Lung (tissue), 12 donors: Measurements from ENCODE around the gene RPRD1B. TPM values are rescaled to one million over a fixed set of nuclear protein-coding genes. Genes with fewer than 3 reads are reported as not detected.

Source experiments
- ATAC-seq: fragments of 200-7000 bp; cut with Tn5 transposase; one replicate; pipeline ENCODE4 v1.9.1; 2020; ENCODE audit warnings: moderate number of reproducible peaks; ENCODE audit not compliant: insufficient read depth, low FRiP score
- DNase-seq, 3 donors: peaks; one replicate each; pipeline ENCODE4 v3.0.0-alpha.2; 2013 to 2017
- H3K27ac ChIP-seq, 2 donors: one replicate each; pipeline ENCODE4 v1.5.1; 2013; ENCODE audit warnings: mild to moderate bottlenecking in 2 of 2, moderate library complexity in 2 of 2, control low read depth in 1 of 2, inconsistent platforms in 1 of 2, low read depth in 1 of 2, low read length in 1 of 2
- H3K27me3 ChIP-seq, 3 donors: one replicate each; pipeline ENCODE4 v1.5.1; 2013; ENCODE audit warnings: low read length in 2 of 3; ENCODE audit not compliant: control insufficient read depth in 3 of 3, insufficient read depth in 3 of 3
- H3K36me3 ChIP-seq, 4 donors: one replicate each; pipeline ENCODE4 v1.5.1; 2013; ENCODE audit warnings: low read length in 4 of 4, mild to moderate bottlenecking in 1 of 4, moderate library complexity in 1 of 4; ENCODE audit not compliant: control insufficient read depth in 4 of 4, insufficient read depth in 4 of 4
- H3K4me1 ChIP-seq, 5 donors: one replicate each; pipeline ENCODE4 v1.5.1; 2013; ENCODE audit warnings: low read length in 5 of 5, mild to moderate bottlenecking in 2 of 5, moderate library complexity in 1 of 5; ENCODE audit not compliant: control insufficient read depth in 5 of 5, insufficient read depth in 5 of 5
- H3K4me3 ChIP-seq: one replicate; pipeline ENCODE4 v1.5.1; 2013; ENCODE audit warnings: mild to moderate bottlenecking, control low read depth, moderate library complexity
- H3K9ac ChIP-seq, 2 donors: one replicate each; pipeline ENCODE4 v1.5.1; 2013; ENCODE audit warnings: low read length in 2 of 2, control low read depth in 1 of 2; ENCODE audit not compliant: insufficient read depth in 1 of 2
- H3K9me3 ChIP-seq, 4 donors: one replicate each; pipeline ENCODE4 v1.5.1; 2013; ENCODE audit warnings: low read length in 3 of 4, mild to moderate bottlenecking in 1 of 4, moderate library complexity in 1 of 4; ENCODE audit not compliant: control insufficient read depth in 4 of 4, insufficient read depth in 3 of 4
- CTCF ChIP-seq: IDR thresholded peaks from 2 replicates; pipeline ENCODE4 v1.5.1; 2012; ENCODE audit warnings: mild to moderate bottlenecking; ENCODE audit errors: control extremely low read depth, extremely low read depth
- WGBS, 2 donors: extraction: QIAGEN DNeasy Blood & Tissue Kit; methylation state at CpG; one replicate each; pipeline ENCODE4 v1.1.7; 2013; 5-methylcytosine and 5-hydroxymethylcytosine counted together
- polyA plus RNA-seq, 2 donors: library from polyadenylated mRNA; stranded (reverse); fragments of 200-250 nt; gene quantifications; one replicate each; pipeline ENCODE4 v1.2.1, GENCODE V29; 2013
- total RNA-seq, 2 donors: library from RNA; depleted of rRNA in 1 of 2; stranded (reverse); fragments of >200 nt in 1 of 2; gene quantifications; one replicate each; pipeline ENCODE4 v1.2.1, GENCODE V29; 2014 to 2021
- donor health status: control.
- donor health status: control.
- donor health status: Bipolar disorder and iron deficiency.
- donor health status: healthy.
- donor health status: DM: yes; HTN: yes; CAD: no.

The RPRD1B gene
- total and polyA plus RNA-seq, 4 donors, result 6.8 to 58.6 (median 26.6) TPM

- Histone ChIP-seq H3K4me1 (peaks cover 0 to 13% (median 5%) of the 10 kb centered on the region in 5 donors), H3K9me3 (no peaks in the 10 kb centered on the region), H3K9ac (no peak overlapping the region), H3K27ac (no peak overlapping the region), H3K4me3 (no peak overlapping the region), H3K36me3 (peaks cover 9 to 31% (median 18%) of the 10 kb centered on the region in 4 donors), H3K27me3 (no peaks in the 10 kb centered on the region)
- no peak for TF ChIP-seq CTCF
- no peak for DNase-seq
- WGBS, 2 donors, result 68 to 87% methylated on average over 2 of the region's 2 CpGs
- ATAC-seq, result no peak
These were observed 21.1 kb downstream of the RPRD1B start for GRCh38 chr20:38054647-38055046.

GRCh38 chr20:38055294-38055693, 21.7 kb downstream of the RPRD1B start:
- peaks cover 0 to 13% (median 3%) of the 10 kb centered on the region in 5 donors for H3K4me1 ChIP-seq
- 54 to 71% methylated on average over 4 of the region's 4 CpGs for WGBS, 2 donors
- no peak overlapping the region for H3K4me3 ChIP-seq
- H3K9me3 ChIP-seq, result no peaks in the 10 kb centered on the region
- no peaks in the 10 kb centered on the region for H3K27me3 ChIP-seq
- no peak overlapping the region for H3K27ac ChIP-seq
- H3K9ac ChIP-seq, result no peak overlapping the region
- peaks cover 10 to 30% (median 20%) of the 10 kb centered on the region in 4 donors for H3K36me3 ChIP-seq
- no peak for TF ChIP-seq CTCF
- ATAC-seq (no peak), DNase-seq (no peak)

- no peak overlapping the region for H3K27ac ChIP-seq
- WGBS, 2 donors, result 87 to 88% methylated on average over 6 of the region's 6 CpGs
- H3K9ac ChIP-seq, result no peak overlapping the region
- no peak for TF ChIP-seq CTCF
- no peak for ATAC-seq
- no peaks in the 10 kb centered on the region for H3K9me3 ChIP-seq
- no peaks in the 10 kb centered on the region for H3K27me3 ChIP-seq
- peaks cover 0 to 13% (median 3%) of the 10 kb centered on the region in 5 donors for H3K4me1 ChIP-seq
- no peak for DNase-seq
- H3K4me3 ChIP-seq, result no peak overlapping the region
- H3K36me3 ChIP-seq, result peaks cover 12 to 28% (median 23%) of the 10 kb centered on the region in 4 donors
These were observed 22.3 kb downstream of the RPRD1B start for GRCh38 chr20:38055848-38056247.
